Measurements from ENCODE around the gene SSH3.

GRCh38 chr11:67304511-67305113 lies 1.3 kb downstream of the SSH3 start:
- TF ChIP-seq SMC3 (IDR thresholded peaks at IDR 0.05; ENCODE audit: low read depth, low read length) (no peak), EP300 (IDR thresholded peaks at IDR 0.05; ENCODE audit: borderline replicate concordance in 1 of 2, low read depth in 1 of 2, low read length in 1 of 2) (no peak), EZH2phosphoT487 (IDR thresholded peaks at IDR 0.05; ENCODE audit: borderline replicate concordance, low read depth) (no peak), POLR2AphosphoS5 (IDR thresholded peaks at IDR 0.05; ENCODE audit: low read depth, low read length) (no peak), FOXM1 (IDR thresholded peaks at IDR 0.05; ENCODE audit: low read depth) (no peak), TCF12 (IDR thresholded peaks at IDR 0.05) (no peak), GABPA (IDR thresholded peaks at IDR 0.05; ENCODE audit: low read depth) (no peak), MXI1 (IDR thresholded peaks at IDR 0.05; ENCODE audit: low read depth, low read length) (no peak)
- TF ChIP-seq, protein P1, sequence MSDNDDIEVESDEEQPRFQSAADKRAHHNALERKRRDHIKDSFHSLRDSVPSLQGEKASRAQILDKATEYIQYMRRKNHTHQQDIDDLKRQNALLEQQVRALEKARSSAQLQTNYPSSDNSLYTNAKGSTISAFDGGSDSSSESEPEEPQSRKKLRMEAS (IDR thresholded peaks at IDR 0.05; ENCODE audit: low read depth) = no peak
- TF ChIP-seq, protein P2, sequence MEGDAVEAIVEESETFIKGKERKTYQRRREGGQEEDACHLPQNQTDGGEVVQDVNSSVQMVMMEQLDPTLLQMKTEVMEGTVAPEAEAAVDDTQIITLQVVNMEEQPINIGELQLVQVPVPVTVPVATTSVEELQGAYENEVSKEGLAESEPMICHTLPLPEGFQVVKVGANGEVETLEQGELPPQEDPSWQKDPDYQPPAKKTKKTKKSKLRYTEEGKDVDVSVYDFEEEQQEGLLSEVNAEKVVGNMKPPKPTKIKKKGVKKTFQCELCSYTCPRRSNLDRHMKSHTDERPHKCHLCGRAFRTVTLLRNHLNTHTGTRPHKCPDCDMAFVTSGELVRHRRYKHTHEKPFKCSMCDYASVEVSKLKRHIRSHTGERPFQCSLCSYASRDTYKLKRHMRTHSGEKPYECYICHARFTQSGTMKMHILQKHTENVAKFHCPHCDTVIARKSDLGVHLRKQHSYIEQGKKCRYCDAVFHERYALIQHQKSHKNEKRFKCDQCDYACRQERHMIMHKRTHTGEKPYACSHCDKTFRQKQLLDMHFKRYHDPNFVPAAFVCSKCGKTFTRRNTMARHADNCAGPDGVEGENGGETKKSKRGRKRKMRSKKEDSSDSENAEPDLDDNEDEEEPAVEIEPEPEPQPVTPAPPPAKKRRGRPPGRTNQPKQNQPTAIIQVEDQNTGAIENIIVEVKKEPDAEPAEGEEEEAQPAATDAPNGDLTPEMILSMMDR (IDR thresholded peaks at IDR 0.05) = no peak
